HL-60 (cell line): ENCODE data around the gene EIF2AK3.

Source experiments
- CTCF ChIP-seq: IDR thresholded peaks from one replicate; pipeline ENCODE4 v1.5.1; 2011; ENCODE audit warnings: low read length, control low read depth, inconsistent platforms; ENCODE audit not compliant: insufficient read depth
- GABPA ChIP-seq: IDR thresholded peaks from 2 replicates; pipeline ENCODE4 v1.6.1; 2012; ENCODE audit warnings: low read depth
- POLR2AphosphoS5 ChIP-seq: IDR thresholded peaks from 2 replicates; pipeline ENCODE4 v1.6.1; 2012; ENCODE audit warnings: low read depth
- REST ChIP-seq: IDR thresholded peaks from 2 replicates; pipeline ENCODE4 v1.6.1; 2012; ENCODE audit warnings: low read depth; ENCODE audit not compliant: insufficient replicate concordance
- SPI1 ChIP-seq: IDR thresholded peaks from 2 replicates; pipeline ENCODE4 v1.6.1; 2012; ENCODE audit warnings: low read depth, mild to moderate bottlenecking, borderline replicate concordance

GRCh38 chr2:88597168-88597567 lies 30.1 kb downstream of the EIF2AK3 start:
- no peak for TF ChIP-seq CTCF
- no peak for TF ChIP-seq POLR2AphosphoS5
- no peak for TF ChIP-seq REST
- no peak for TF ChIP-seq GABPA
- no peak for TF ChIP-seq SPI1
